SK-N-SH (cell line): Measurements from ENCODE around the gene GRIP1. TPM values are rescaled to one million over a fixed set of nuclear protein-coding genes. Genes with fewer than 3 reads are reported as not detected.
A peak's percentile ranks its signal among the peaks of the same experiment; 100 is the strongest.

Source experiments
- CTCF ChIA-PET: fragments of 300-600, 350-600 bp; formaldehyde crosslinking; extraction: SDS; loops from one replicate; lab custom pipeline; 2021; lab: Yijun Ruan, JAX
- POLR2A ChIA-PET: fragments of 350-600 bp; sonication (Branson Sonifier 250); formaldehyde crosslinking; extraction: SDS; loops from one replicate; lab custom pipeline; 2020; ENCODE audit warnings: antibody characterized with exemption, inconsistent platforms; lab: Yijun Ruan, JAX
- DNase-seq: peaks from one replicate; pipeline ENCODE4 v3.0.0; 2012
- H2AFZ ChIP-seq: fragments of 200-600 bp; sonication (generic); 2 replicates; pipeline ENCODE4 v1.8.1; 2016; ENCODE audit warnings: antibody characterized with exemption, mild to moderate bottlenecking, low read depth
- H3F3A ChIP-seq: fragments of 200-600 bp; sonication (generic); replicated peaks from 2 replicates; pipeline ENCODE3; 2016; ENCODE audit warnings: antibody characterized with exemption, mild to moderate bottlenecking; ENCODE audit not compliant: insufficient read depth
- H3K27ac ChIP-seq, 2 experiments: fragments of 200-500 bp in 1 of 2; fragments of 200-600 bp in 1 of 2; sonication (Bioruptor generic) in 1 of 2; sonication (generic), shearing (Covaris generic) in 1 of 2; 2 replicates each; pipeline versions ENCODE4 v1.5.1 to v1.6.1; 2014 to 2016; ENCODE audit warnings: low read depth in 2 of 2, inconsistent platforms in 1 of 2, low read length in 1 of 2, mild to moderate bottlenecking in 1 of 2, mixed read lengths in 1 of 2
- H3K27me3 ChIP-seq: fragments of 200-600 bp; sonication (generic), shearing (Covaris generic); 2 replicates; pipeline ENCODE4 v1.6.1; 2016; ENCODE audit warnings: mixed run types; ENCODE audit not compliant: insufficient read depth
- H3K36me3 ChIP-seq, 2 experiments: fragments of 200-500 bp in 1 of 2; fragments of 200-600 bp in 1 of 2; sonication (Bioruptor generic) in 1 of 2; sonication (generic) in 1 of 2; replicated peaks in 1 of 2; 2 replicates each; pipeline versions ENCODE3 to v1.5.1; 2014 to 2016; ENCODE audit warnings: low read length in 1 of 2, mild to moderate bottlenecking in 1 of 2; ENCODE audit not compliant: insufficient read depth in 2 of 2, control insufficient read depth in 1 of 2
- H3K4me1 ChIP-seq, 2 experiments: fragments of 200-500 bp in 1 of 2; fragments of 200-600 bp in 1 of 2; sonication (Bioruptor generic) in 1 of 2; sonication (generic), shearing (Covaris generic) in 1 of 2; 2 replicates each; pipeline versions ENCODE4 v1.5.1 to v1.6.1; 2014 to 2016; ENCODE audit warnings: low read depth in 1 of 2, low read length in 1 of 2, mixed run types in 1 of 2; ENCODE audit not compliant: insufficient read depth in 2 of 2, control insufficient read depth in 1 of 2
- H3K4me2 ChIP-seq: fragments of 200-600 bp; sonication (generic), shearing (Covaris generic); 2 replicates; pipeline ENCODE4 v1.6.1; 2017; ENCODE audit warnings: mixed run types
- H3K4me3 ChIP-seq, 2 experiments: fragments of 200-500 bp in 1 of 2; fragments of 200-600 bp in 1 of 2; sonication (Bioruptor generic) in 1 of 2; sonication (generic), shearing (Covaris generic) in 1 of 2; 2 replicates each; pipeline versions ENCODE4 v1.5.1 to v1.8.1; 2014 to 2016; ENCODE audit warnings: low read depth in 2 of 2, inconsistent platforms in 1 of 2, low read length in 1 of 2, mild to moderate bottlenecking in 1 of 2, mixed read lengths in 1 of 2, moderate library complexity in 1 of 2
- H3K79me2 ChIP-seq: fragments of 200-600 bp; sonication (generic); 2 replicates; pipeline ENCODE4 v1.8.1; 2017; ENCODE audit warnings: mild to moderate bottlenecking; ENCODE audit not compliant: insufficient read depth
- H3K9ac ChIP-seq: fragments of 200-600 bp; sonication (generic); 2 replicates; pipeline ENCODE4 v1.6.1; 2017; ENCODE audit warnings: mixed run types
- H3K9me2 ChIP-seq: fragments of 200-600 bp; sonication (generic); 2 replicates; pipeline ENCODE4 v1.6.1; 2017; ENCODE audit warnings: mixed run types
- H3K9me3 ChIP-seq: fragments of 200-600 bp; sonication (generic); 2 replicates; pipeline ENCODE4 v1.6.1; 2017; ENCODE audit warnings: mixed run types, mild to moderate bottlenecking, moderate library complexity
- H4K20me1 ChIP-seq: fragments of 200-600 bp; sonication (generic); 2 replicates; pipeline ENCODE4 v1.6.1; 2017; ENCODE audit warnings: mild to moderate bottlenecking, mixed run types; ENCODE audit not compliant: insufficient read depth
- EP300 ChIP-seq, 2 experiments: IDR thresholded peaks; 2 replicates each; pipeline versions ENCODE4 v1.4.0 to v1.6.1; 2012; ENCODE audit warnings: borderline replicate concordance in 1 of 2, low read depth in 1 of 2, low read length in 1 of 2
- FOSL2 ChIP-seq: IDR thresholded peaks from 2 replicates; pipeline ENCODE4 v1.4.0; 2012; ENCODE audit warnings: low read depth, mild to moderate bottlenecking, moderate library complexity, borderline replicate concordance
- GABPA ChIP-seq: IDR thresholded peaks from 2 replicates; pipeline ENCODE4 v1.4.0; 2012; ENCODE audit warnings: low read depth, mild to moderate bottlenecking
- JUND ChIP-seq: IDR thresholded peaks from 2 replicates; pipeline ENCODE4 v1.4.0; 2012
- MXI1 ChIP-seq: IDR thresholded peaks from 2 replicates; pipeline ENCODE4 v1.6.1; 2012; ENCODE audit warnings: mild to moderate bottlenecking, low read depth, low read length, improper control_type of control experiment
- NFIC ChIP-seq: IDR thresholded peaks from 2 replicates; pipeline ENCODE4 v1.4.0; 2012; ENCODE audit warnings: borderline replicate concordance
- NRF1 ChIP-seq: IDR thresholded peaks from 2 replicates; pipeline ENCODE4 v1.6.1; 2012; ENCODE audit warnings: low read depth, mild to moderate bottlenecking, low read length
- RFX5 ChIP-seq: IDR thresholded peaks from 2 replicates; pipeline ENCODE4 v1.6.1; 2012; ENCODE audit warnings: mild to moderate bottlenecking, improper control_type of control experiment, low read length
- SIN3A ChIP-seq: IDR thresholded peaks from 2 replicates; pipeline ENCODE4 v1.6.1; 2012; ENCODE audit warnings: low read depth, mild to moderate bottlenecking, low read length, moderate library complexity, borderline replicate concordance
- SMC3 ChIP-seq: IDR thresholded peaks from 2 replicates; pipeline ENCODE4 v1.6.1; 2012; ENCODE audit warnings: low read depth, low read length, improper control_type of control experiment
- TCF12 ChIP-seq: IDR thresholded peaks from 2 replicates; pipeline ENCODE4 v1.4.0; 2012
- TEAD4 ChIP-seq: IDR thresholded peaks from 2 replicates; pipeline ENCODE4 v1.4.0; 2012; ENCODE audit warnings: mild to moderate bottlenecking, borderline replicate concordance; ENCODE audit not compliant: insufficient read depth
- YY1 ChIP-seq: IDR thresholded peaks from 2 replicates; pipeline ENCODE4 v1.4.0; 2012; ENCODE audit warnings: low read depth, mild to moderate bottlenecking
- WGBS: methylation state at CpG from one replicate; pipeline ENCODE4 v1.1.6; 2017; ENCODE audit warnings: low lambda C conversion rate; 5-methylcytosine and 5-hydroxymethylcytosine counted together
- polyA plus RNA-seq, 3 experiments: library from polyadenylated mRNA; depleted of rRNA; stranded (reverse); fragments of >200 nt; gene quantifications; 2 replicates each; pipeline ENCODE4 v1.2.3, GENCODE V29; 2012
- TF ChIP-seq, protein P1 (sequence below): IDR thresholded peaks from 2 replicates; pipeline ENCODE4; 2012
- TF ChIP-seq, protein P2 (sequence below): IDR thresholded peaks from 2 replicates; pipeline ENCODE4 v1.4.0; 2012; ENCODE audit warnings: low read depth, borderline replicate concordance
- TF ChIP-seq, protein P3 (sequence below): fragments of 200-600 bp; sonication (generic); IDR thresholded peaks from 2 replicates; pipeline ENCODE4 v1.6.1; 2017; ENCODE audit warnings: antibody characterized with exemption, mild to moderate bottlenecking, moderate library complexity

GRIP1 gene
- polyA plus RNA-seq, 1 of the 3 experiments (the other 2 are of a cell fraction): 0.07 TPM

DNA sequence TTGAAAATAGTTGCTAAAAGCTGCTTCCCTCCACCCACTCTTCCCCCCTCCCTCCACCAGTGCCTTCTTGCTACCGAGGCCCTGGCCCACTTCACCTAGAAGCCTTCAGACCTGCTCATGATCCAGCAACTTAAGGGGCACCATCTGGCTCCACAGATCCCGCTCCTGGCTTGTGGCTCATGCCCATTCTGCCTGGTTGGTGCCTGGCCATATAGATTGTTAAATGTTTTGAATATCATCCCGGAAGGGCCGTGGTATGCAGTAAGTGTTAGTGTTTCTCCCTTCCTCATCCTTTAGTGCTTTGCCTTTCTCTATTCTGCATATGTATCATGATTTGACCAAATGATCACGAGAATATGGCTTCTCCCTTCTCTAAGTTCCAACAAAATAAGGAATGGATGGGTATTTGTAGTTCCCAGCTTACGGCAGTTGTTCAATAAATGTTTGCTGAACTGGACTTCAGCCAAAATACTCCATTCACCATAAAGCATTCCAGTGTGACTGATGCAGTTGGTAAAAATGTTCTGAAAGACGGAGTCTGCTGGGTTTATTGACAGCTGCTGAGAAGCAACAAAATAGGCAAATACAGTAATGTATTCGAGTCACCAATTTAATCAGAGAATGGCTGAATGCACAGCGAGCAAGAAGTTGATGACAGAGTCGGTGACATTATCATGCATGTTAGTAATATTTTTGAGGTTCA, 30.7 kb downstream of the GRIP1 start (continued):
- no peak for TF ChIP-seq SMC3
- no peak for TF ChIP-seq GABPA

DNA sequence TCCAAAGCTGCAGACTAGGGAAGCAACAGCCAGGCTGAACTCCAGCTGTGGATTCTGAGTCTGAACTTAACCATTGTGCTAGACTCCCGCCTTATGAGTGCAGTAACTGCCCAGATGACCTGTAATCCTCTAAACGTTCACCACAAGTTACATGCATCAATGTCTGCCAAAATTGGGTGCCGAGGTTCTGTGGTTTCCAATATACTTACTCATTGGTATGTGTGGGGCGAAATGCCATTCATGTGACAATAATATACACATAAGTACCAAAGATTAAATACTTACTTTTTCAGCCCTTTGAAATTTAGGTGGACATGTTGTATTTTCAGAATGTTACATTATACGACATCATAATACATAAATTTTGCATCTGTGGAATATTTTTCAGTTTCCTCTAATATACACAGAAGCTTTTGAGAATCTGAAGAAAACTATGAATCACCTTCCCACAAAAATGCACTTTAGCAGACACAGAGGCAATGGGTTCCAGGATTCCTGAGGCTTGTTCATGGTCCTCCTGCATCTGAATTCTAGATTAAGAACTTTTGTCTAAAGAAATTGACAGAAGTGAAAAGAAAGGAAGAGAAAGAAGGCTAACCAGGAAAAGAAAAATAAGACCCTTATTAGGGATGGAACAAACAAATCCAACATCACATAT, 31.7 kb downstream of the GRIP1 start:
- peaks cover 7% of the 10 kb centered on the region for H3F3A ChIP-seq
- H3K9me3 ChIP-seq: no peaks in the 10 kb centered on the region
- POLR2A ChIA-PET: no interaction called here
- CTCF ChIA-PET: no interaction called here
- TF ChIP-seq JUND: peak; percentile 55
- no peak for TF ChIP-seq MXI1
- TF ChIP-seq TCF12: peak; percentile 68; the same call in 1 of the 2 replicates
- TF ChIP-seq FOSL2: peak; percentile 68
- 0 out of 4 replicates have a peak, but pooled peaks of 1 of the 2 experiments have one; percentile 21 for TF ChIP-seq EP300 (IDR thresholded peaks at IDR 0.05; ENCODE audit: borderline replicate concordance in 1 of 2, low read depth in 1 of 2, low read length in 1 of 2)
- peak; percentile 56; the same call in 1 of the 2 replicates for TF ChIP-seq NFIC
- TF ChIP-seq, protein P1, sequence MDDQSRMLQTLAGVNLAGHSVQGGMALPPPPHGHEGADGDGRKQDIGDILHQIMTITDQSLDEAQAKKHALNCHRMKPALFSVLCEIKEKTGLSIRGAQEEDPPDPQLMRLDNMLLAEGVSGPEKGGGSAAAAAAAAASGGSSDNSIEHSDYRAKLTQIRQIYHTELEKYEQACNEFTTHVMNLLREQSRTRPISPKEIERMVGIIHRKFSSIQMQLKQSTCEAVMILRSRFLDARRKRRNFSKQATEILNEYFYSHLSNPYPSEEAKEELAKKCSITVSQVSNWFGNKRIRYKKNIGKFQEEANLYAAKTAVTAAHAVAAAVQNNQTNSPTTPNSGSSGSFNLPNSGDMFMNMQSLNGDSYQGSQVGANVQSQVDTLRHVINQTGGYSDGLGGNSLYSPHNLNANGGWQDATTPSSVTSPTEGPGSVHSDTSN: peak; percentile 65
- TF ChIP-seq TEAD4: 0 out of 2 replicates have a peak, but pooled peaks have one; percentile 19
- TF ChIP-seq YY1: no peak
- no peaks in the 10 kb centered on the region for H3K36me3 ChIP-seq
- 3% methylated on average over 5 of the region's 5 CpGs for WGBS
- H3K9ac ChIP-seq: no peak overlapping the region
- no peak overlapping the region for H2AFZ ChIP-seq
- peaks cover 4% of the 10 kb centered on the region; the same call in 1 of the 2 replicates for H3K27me3 ChIP-seq
- peak overlapping the region; percentile 45 for H3K4me2 ChIP-seq
- H4K20me1 ChIP-seq: no peaks in the 10 kb centered on the region
- H3K27ac ChIP-seq: peak overlapping the region in 1 of 2 experiments; percentile 24; a peak in 1 of 4 replicates
- no peaks in the 10 kb centered on the region for H3K9me2 ChIP-seq
- no peak for DNase-seq
- H3K79me2 ChIP-seq: no peaks in the 10 kb centered on the region
- no peak overlapping the region for H3K4me3 ChIP-seq
- H3K4me1 ChIP-seq: no peaks in the 10 kb centered on the region

DNA sequence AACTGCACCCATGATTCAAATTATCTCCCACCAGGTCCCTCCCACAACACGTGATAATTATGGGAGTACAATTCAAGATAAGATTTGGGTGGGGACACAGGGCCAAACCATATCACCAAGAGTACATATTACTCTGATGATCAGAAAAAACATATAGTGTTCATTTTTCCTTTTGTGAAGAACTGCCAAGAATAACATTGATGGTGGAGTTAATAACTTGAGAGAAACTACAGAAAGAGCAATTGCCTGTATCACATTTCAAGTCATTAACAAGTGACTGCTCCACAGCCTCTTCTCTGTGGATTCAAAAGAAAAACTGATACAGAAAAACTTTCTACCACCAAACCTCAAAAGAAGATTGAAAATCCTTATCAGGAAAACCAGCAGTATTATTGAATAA, 34.7 kb downstream of the GRIP1 start:
- H3K4me1 ChIP-seq: no peaks in the 10 kb centered on the region
- ChIA-PET POLR2A (no interaction called here), CTCF (no interaction called here)
- H3F3A ChIP-seq: peaks cover 7% of the 10 kb centered on the region
- H3K4me3 ChIP-seq: no peak overlapping the region
- TF ChIP-seq, protein P2, sequence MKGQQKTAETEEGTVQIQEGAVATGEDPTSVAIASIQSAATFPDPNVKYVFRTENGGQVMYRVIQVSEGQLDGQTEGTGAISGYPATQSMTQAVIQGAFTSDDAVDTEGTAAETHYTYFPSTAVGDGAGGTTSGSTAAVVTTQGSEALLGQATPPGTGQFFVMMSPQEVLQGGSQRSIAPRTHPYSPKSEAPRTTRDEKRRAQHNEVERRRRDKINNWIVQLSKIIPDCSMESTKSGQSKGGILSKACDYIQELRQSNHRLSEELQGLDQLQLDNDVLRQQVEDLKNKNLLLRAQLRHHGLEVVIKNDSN: no peak
- TF ChIP-seq MXI1: no peak
- TF ChIP-seq SIN3A: no peak
- TF ChIP-seq NRF1: no peak
- TF ChIP-seq RFX5: no peak
- TF ChIP-seq, protein P3, sequence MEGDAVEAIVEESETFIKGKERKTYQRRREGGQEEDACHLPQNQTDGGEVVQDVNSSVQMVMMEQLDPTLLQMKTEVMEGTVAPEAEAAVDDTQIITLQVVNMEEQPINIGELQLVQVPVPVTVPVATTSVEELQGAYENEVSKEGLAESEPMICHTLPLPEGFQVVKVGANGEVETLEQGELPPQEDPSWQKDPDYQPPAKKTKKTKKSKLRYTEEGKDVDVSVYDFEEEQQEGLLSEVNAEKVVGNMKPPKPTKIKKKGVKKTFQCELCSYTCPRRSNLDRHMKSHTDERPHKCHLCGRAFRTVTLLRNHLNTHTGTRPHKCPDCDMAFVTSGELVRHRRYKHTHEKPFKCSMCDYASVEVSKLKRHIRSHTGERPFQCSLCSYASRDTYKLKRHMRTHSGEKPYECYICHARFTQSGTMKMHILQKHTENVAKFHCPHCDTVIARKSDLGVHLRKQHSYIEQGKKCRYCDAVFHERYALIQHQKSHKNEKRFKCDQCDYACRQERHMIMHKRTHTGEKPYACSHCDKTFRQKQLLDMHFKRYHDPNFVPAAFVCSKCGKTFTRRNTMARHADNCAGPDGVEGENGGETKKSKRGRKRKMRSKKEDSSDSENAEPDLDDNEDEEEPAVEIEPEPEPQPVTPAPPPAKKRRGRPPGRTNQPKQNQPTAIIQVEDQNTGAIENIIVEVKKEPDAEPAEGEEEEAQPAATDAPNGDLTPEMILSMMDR: no peak
- TF ChIP-seq FOSL2: no peak
- no peak for DNase-seq
- peaks cover 9% of the 10 kb centered on the region; the same call in 1 of the 2 replicates for H3K27me3 ChIP-seq
- no peak overlapping the region for H2AFZ ChIP-seq
- no peak overlapping the region for H3K4me2 ChIP-seq
- H3K9ac ChIP-seq: no peak overlapping the region
- H3K79me2 ChIP-seq: no peaks in the 10 kb centered on the region
- no peaks in the 10 kb centered on the region for H3K9me3 ChIP-seq
- H4K20me1 ChIP-seq: no peaks in the 10 kb centered on the region
- H3K27ac ChIP-seq: no peak overlapping the region
- H3K9me2 ChIP-seq: no peaks in the 10 kb centered on the region
- no peaks in the 10 kb centered on the region for H3K36me3 ChIP-seq
- WGBS: 0% methylated on average over 1 of the region's 1 CpG
